Measurements from ENCODE around the gene FIZ1.

The FIZ1 gene

GRCh38 chr19:55599468-55599841 lies at the start of gene FIZ1:
TSS of gene FIZ1 (minus strand) at chr19:55599517. CDS start at chr19:55597865, 1,652 bp downstream.
- peak within 1 kb of the TSS; percentile 95 for H3K4me3 ChIP-seq (ENCODE audit: low read depth, low read length)
- no peak for TF ChIP-seq CTCF (IDR thresholded peaks at IDR 0.05; ENCODE audit: borderline replicate concordance, insufficient read depth, low read depth, low read length)

- peak overlapping the region; percentile 90 for H3K4me3 ChIP-seq (ENCODE audit: low read depth, low read length)
- no peak for TF ChIP-seq CTCF (IDR thresholded peaks at IDR 0.05; ENCODE audit: borderline replicate concordance, insufficient read depth, low read depth, low read length)
Observed at GRCh38 chr19:55648585-55649267, 49.4 kb upstream of the FIZ1 start.

DNA sequence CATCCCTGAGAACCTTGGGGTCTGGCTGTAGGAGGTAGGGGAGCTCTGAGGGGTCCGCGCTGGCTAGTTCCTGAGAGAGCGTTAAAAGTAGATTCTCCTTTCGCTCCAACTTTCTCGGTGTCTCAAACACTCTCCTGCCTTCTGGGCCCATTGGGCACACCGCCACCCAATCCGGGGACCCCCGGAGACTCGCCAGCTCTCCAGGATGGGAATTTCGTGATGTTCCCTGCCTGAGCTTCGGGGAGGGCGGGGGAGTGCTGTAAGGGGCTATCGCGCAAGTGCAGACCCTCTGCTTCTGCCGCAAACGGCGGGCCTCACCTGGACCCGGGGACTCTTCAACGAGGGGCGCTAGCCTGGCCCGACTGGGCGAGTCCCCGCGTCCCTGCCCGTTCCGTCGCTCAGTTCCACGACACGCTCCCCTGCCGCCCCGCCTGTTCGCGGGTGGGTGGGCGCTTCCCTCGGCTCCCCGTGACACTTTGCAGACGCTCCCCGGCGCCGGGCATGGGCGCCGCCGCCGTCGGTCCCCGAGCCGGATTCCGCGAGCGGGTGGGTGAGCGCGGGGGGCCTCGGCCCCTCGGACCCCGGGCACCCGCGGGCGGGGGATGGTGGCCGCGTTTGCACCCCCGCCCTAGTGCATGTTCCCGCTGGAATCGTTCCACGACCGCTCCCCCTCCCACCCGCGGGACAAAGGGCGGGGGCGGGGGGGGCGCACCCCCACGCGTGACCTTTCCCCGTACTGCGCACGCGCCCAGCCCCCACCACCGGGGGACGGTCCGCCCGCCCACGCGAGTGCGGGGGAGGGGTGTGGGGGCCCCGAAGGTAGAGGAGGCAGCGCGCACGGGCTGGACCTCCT lies 48.6 kb upstream of the FIZ1 start, which contains the start of gene CCDC106:
TSS of gene CCDC106 (plus strand) at position 481 of the 853 bp plus-strand sequence. CDS start 835 bp downstream, outside the sequence.
- TF ChIP-seq CTCF (IDR thresholded peaks at IDR 0.05; ENCODE audit: borderline replicate concordance, insufficient read depth, low read depth, low read length), result no peak
- peak within 1 kb of the TSS; percentile 90 for H3K4me3 ChIP-seq (ENCODE audit: low read depth, low read length)

GRCh38 chr19:55646889-55647731 lies 47.8 kb upstream of the FIZ1 start:
- no peak for TF ChIP-seq CTCF (IDR thresholded peaks at IDR 0.05; ENCODE audit: borderline replicate concordance, insufficient read depth, low read depth, low read length)
- peak overlapping the region; percentile 90 for H3K4me3 ChIP-seq (ENCODE audit: low read depth, low read length)

GRCh38 chr19:55645512-55645881 lies 46.2 kb upstream of the FIZ1 start:
- peak overlapping the region; percentile 80 for H3K4me3 ChIP-seq (ENCODE audit: low read depth, low read length)
- TF ChIP-seq CTCF (IDR thresholded peaks at IDR 0.05; ENCODE audit: borderline replicate concordance, insufficient read depth, low read depth, low read length), result no peak

DNA sequence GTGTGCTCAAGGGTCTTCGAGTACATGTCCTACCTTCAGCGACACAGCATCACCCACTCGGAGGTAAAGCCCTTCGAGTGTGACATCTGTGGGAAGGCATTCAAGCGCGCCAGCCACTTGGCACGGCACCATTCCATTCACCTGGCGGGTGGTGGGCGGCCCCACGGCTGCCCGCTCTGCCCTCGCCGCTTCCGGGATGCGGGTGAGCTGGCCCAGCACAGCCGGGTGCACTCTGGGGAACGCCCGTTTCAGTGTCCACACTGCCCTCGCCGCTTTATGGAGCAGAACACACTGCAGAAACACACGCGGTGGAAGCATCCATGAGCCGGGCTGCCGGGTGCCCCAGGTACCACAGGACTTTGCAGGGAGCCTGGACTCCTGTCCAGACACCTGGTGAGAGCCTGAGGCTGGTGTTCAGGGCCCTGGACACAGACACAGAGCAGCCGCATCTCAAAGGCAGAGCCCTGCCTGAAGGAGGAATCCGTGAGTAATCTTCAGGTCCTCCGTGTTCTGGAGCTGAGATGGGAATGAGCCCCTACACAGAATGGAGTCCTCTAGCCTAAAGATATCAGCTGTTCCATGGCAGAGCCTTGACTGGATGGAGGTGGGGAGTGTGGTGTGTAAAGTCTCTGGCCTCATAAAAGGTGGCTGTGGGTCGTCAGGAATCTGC lies 45.7 kb upstream of the FIZ1 start:
- TF ChIP-seq CTCF (IDR thresholded peaks at IDR 0.05; ENCODE audit: borderline replicate concordance, insufficient read depth, low read depth, low read length), result no peak
- peak overlapping the region; percentile 80 for H3K4me3 ChIP-seq (ENCODE audit: low read depth, low read length)

All from GM12875 (cell line).